B cell (primary cell): Measurements from ENCODE around the gene NKD2. TPM values are rescaled to one million over a fixed set of nuclear protein-coding genes. Genes with fewer than 3 reads are reported as not detected.

Experiments used
- ATAC-seq: fragments of 200-7000 bp; cut with Tn5 transposase; one replicate; pipeline ENCODE4 v1.10.0; 2021; ENCODE audit warnings: low read depth, mild to moderate bottlenecking, moderate number of reproducible peaks, moderate library complexity
- CTCF ChIA-PET: fragments of 350-600 bp; sonication (Branson Sonifier 250); formaldehyde crosslinking; loops from one replicate; lab custom pipeline; 2021; ENCODE audit warnings: antibody characterized with exemption, inconsistent platforms; lab: Charles Lee
- POLR2A ChIA-PET: fragments of 350-600 bp; sonication (Branson Sonifier 250); formaldehyde crosslinking; loops from one replicate; lab custom pipeline; 2021; ENCODE audit warnings: antibody characterized with exemption; lab: Charles Lee
- DNase-seq: peaks from one replicate; pipeline ENCODE4 v3.0.0; 2013
- H2AFZ ChIP-seq: 2 replicates; pipeline ENCODE4 v1.6.1; 2012; ENCODE audit warnings: mild to moderate bottlenecking, low read depth, low read length; ENCODE audit not compliant: insufficient read depth, poor library complexity, severe bottlenecking
- H3K27ac ChIP-seq, 2 donors: 1 replicate in 1 of 2; 2 replicates in 1 of 2; pipeline ENCODE4 v1.5.1; 2012 to 2013; ENCODE audit warnings: low read length in 2 of 2, mild to moderate bottlenecking in 2 of 2, moderate library complexity in 1 of 2
- H3K27me3 ChIP-seq, 4 experiments: fragments of 200-600 bp in 1 of 4; sonication (generic) in 1 of 4; replicated peaks in 1 of 4; 1 replicate in 2 of 4; 2 replicates in 2 of 4; pipeline versions ENCODE4 v1.6.1 to v1.7.0; 2013 to 2016; ENCODE audit warnings: low read length in 3 of 4, mild to moderate bottlenecking in 2 of 4, mixed read lengths in 1 of 4, moderate library complexity in 1 of 4; ENCODE audit not compliant: insufficient read depth in 4 of 4, control insufficient read depth in 3 of 4; ENCODE audit errors: control extremely low read depth in 1 of 4
- H3K36me3 ChIP-seq, 2 experiments: replicated peaks in 1 of 2; 1 replicate in 1 of 2; 2 replicates in 1 of 2; pipeline versions ENCODE4 v1.6.1 to v1.7.1; 2013; ENCODE audit warnings: low read length in 1 of 2; ENCODE audit not compliant: insufficient read depth in 2 of 2, control insufficient read depth in 1 of 2; ENCODE audit errors: control extremely low read depth in 1 of 2, extremely low read depth in 1 of 2
- H3K4me1 ChIP-seq, 2 donors: fragments of 200-600 bp in 1 of 2; sonication (generic) in 1 of 2; 1 replicate in 1 of 2; 2 replicates in 1 of 2; pipeline versions ENCODE4 v1.5.1 to v1.6.1; 2013 to 2017; ENCODE audit warnings: low read length in 2 of 2; ENCODE audit not compliant: control insufficient read depth in 2 of 2, insufficient read depth in 2 of 2
- H3K4me2 ChIP-seq: replicated peaks from 2 replicates; pipeline ENCODE3; 2012; ENCODE audit warnings: mild to moderate bottlenecking, low read depth, low read length; ENCODE audit not compliant: poor library complexity, severe bottlenecking
- H3K4me3 ChIP-seq, 5 experiments: fragments of 200-600 bp in 1 of 5; sonication (generic) in 1 of 5; 1 replicate in 3 of 5; 2 replicates in 2 of 5; pipeline versions ENCODE4 v1.5.1 to v1.7.0; 2011 to 2016; ENCODE audit warnings: low read length in 4 of 5, mild to moderate bottlenecking in 4 of 5, low read depth in 2 of 5, control low read depth in 1 of 5, moderate library complexity in 1 of 5; ENCODE audit not compliant: insufficient read depth in 1 of 5; ENCODE audit errors: control extremely low read depth in 1 of 5, extremely low read depth in 1 of 5
- H3K79me2 ChIP-seq: fragments of 200-600 bp; sonication (generic); one replicate; pipeline ENCODE4 v1.6.0; 2016; ENCODE audit warnings: low read length; ENCODE audit not compliant: control insufficient read depth, insufficient read depth
- H3K9ac ChIP-seq: fragments of 200-600 bp; sonication (generic); 2 replicates; pipeline ENCODE4 v1.6.1; 2017; ENCODE audit warnings: mild to moderate bottlenecking, low read length, moderate library complexity
- H3K9me3 ChIP-seq, 3 donors: one replicate each; pipeline versions ENCODE4 v1.6.1 to v1.7.1; 2013; ENCODE audit warnings: low read length in 2 of 3; ENCODE audit not compliant: control insufficient read depth in 2 of 3, insufficient read depth in 1 of 3; ENCODE audit errors: control extremely low read depth in 1 of 3
- H4K20me1 ChIP-seq: 2 replicates; pipeline ENCODE4 v1.6.0; 2012; ENCODE audit warnings: mild to moderate bottlenecking, low read length; ENCODE audit not compliant: insufficient read depth, control insufficient read depth, poor library complexity, severe bottlenecking
- H3K27ac Mint-ChIP-seq: one replicate; pipeline ENCODE4 v1.8.0; 2021; ENCODE audit warnings: mixed read lengths
- H3K27me3 Mint-ChIP-seq: one replicate; pipeline ENCODE4 v1.8.0; 2021; ENCODE audit warnings: mixed read lengths
- H3K4me1 Mint-ChIP-seq: one replicate; pipeline ENCODE4 v1.8.0; 2021; ENCODE audit warnings: mixed read lengths
- H3K4me3 Mint-ChIP-seq: one replicate; pipeline ENCODE4 v1.8.0; 2021; ENCODE audit warnings: mixed read lengths
- H3K9me3 Mint-ChIP-seq: one replicate; pipeline ENCODE4 v1.8.0; 2022; ENCODE audit warnings: mixed read lengths; ENCODE audit not compliant: insufficient read depth
- CTCF ChIP-seq: fragments of 200-600 bp; IDR thresholded peaks from one replicate; pipeline ENCODE4 v1.8.0; 2022; ENCODE audit warnings: antibody characterized with exemption, mild to moderate bottlenecking
- EZH2 ChIP-seq: IDR thresholded peaks from 2 replicates; pipeline ENCODE4 v1.6.1; 2012; ENCODE audit warnings: borderline replicate concordance, low read depth, mild to moderate bottlenecking, moderate library complexity, low read length; ENCODE audit not compliant: insufficient read depth, poor library complexity, severe bottlenecking
- WGBS: methylation state at CpG from one replicate; pipeline ENCODE4 v1.1.5; 2013; ENCODE audit warnings: missing lambda C conversion rate; ENCODE audit not compliant: insufficient coverage; 5-methylcytosine and 5-hydroxymethylcytosine counted together
- intact Hi-C: fragments of 100-400 bp; cut with micrococcal nuclease; formaldehyde crosslinking; loops from one replicate; pipeline ENCODE4 v1.10.0; 2022
- polyA plus RNA-seq: library from polyadenylated mRNA; depleted of rRNA; stranded (reverse); fragments of >200 nt; gene quantifications from 2 replicates; pipeline ENCODE4 v1.2.3, GENCODE V29; 2012
- small RNA-seq: library from RNA; depleted of rRNA; stranded (forward); fragments of <200 nt; gene quantifications from one replicate; pipeline ENCODE3, GENCODE V24; 2012; ENCODE audit warnings: low replicate concordance, low read depth; ENCODE audit not compliant: insufficient read length
- total RNA-seq, 2 donors: library from RNA; stranded (reverse); fragments of 120-200 nt in 1 of 2; gene quantifications; 1 replicate in 1 of 2; 2 replicates in 1 of 2; pipeline versions ENCODE4 v1.2.3 to v1.2.4, GENCODE V29; 2013 to 2022

NKD2 gene
- total and polyA plus RNA-seq, 2 donors (not counting 1 experiment from before 2014, with no cell fraction given), result 0.12 to 0.34 TPM

DNA sequence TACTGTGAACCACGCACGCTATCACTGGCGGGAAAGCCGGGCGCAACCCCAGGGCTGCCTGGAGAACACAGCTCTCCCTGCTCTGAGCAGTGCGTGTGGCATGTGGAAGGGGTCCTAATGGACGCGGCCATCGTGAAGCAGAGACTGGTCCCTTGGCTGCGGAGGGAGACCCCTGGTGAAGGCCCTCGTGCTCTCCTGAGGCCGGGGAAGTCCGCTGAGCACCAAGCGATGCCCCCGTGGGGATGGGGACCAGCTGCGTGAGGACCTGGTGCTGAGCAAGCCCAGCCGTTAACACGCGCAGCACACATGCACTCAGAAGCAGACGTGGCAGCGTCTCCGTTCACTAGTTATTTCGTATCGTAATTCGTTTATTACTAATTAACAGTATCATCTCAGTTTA is 78.8 kb downstream of the NKD2 start:
- H3K79me2 ChIP-seq, result no peaks in the 10 kb centered on the region
- no peaks in the 10 kb centered on the region for H3K4me1 ChIP-seq
- no peaks in the 10 kb centered on the region for H3K9me3 Mint-ChIP-seq
- H3K9ac ChIP-seq, result no peak overlapping the region
- no peak overlapping the region for H3K4me2 ChIP-seq
- TF ChIP-seq CTCF (no peak), EZH2 (no peak)
- ChIA-PET POLR2A (no interaction called here), CTCF (no interaction called here)
- no peak overlapping the region for H3K4me3 ChIP-seq
- peaks cover 0 to 2% of the 10 kb centered on the region in 2 experiments for H3K36me3 ChIP-seq
- H3K9me3 ChIP-seq, result peaks cover 0 to 13% (median 0%) of the 10 kb centered on the region in 3 donors
- H3K27ac Mint-ChIP-seq, result no peak overlapping the region
- WGBS, result 98% methylated on average over 17 of the region's 25 CpGs
- no peaks in the 10 kb centered on the region for H3K27me3 Mint-ChIP-seq
- H3K4me3 Mint-ChIP-seq, result no peak overlapping the region
- H3K4me1 Mint-ChIP-seq, result no peaks in the 10 kb centered on the region
- no peak for ATAC-seq
- H4K20me1 ChIP-seq, result no peaks in the 10 kb centered on the region
- H3K27me3 ChIP-seq, result no peaks in the 10 kb centered on the region
- intact Hi-C loops, result no loop called here
- no peak for DNase-seq
- no peak overlapping the region for H2AFZ ChIP-seq
- H3K27ac ChIP-seq, result no peak overlapping the region

DNA sequence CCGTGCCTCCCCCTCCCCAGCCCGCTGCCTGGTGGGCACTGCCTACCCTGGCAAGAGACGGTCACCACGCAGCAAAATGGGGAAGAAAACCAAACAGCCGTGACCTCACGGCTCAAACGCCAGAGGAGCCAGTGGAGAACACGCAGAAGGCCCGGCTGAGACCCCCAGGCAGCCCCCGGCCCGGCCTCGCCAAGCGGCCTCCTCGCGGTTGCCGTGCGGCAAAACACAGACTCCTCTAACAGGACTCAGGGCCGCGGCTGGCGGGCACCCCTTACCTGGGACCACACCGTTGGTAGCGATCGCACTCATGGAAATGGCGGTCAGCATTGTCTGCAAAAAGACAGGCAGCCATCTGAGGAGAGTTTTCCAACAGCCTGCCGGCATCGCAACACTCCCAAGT is 79.4 kb downstream of the NKD2 start:
- ATAC-seq, result no peak
- no peak overlapping the region for H3K4me3 Mint-ChIP-seq
- DNase-seq, result no peak
- Histone ChIP-seq H4K20me1 (no peaks in the 10 kb centered on the region), H3K4me2 (no peak overlapping the region), H3K4me3 (no peak overlapping the region), H3K36me3 (peaks cover 0 to 2% of the 10 kb centered on the region in 2 experiments), H3K27me3 (no peaks in the 10 kb centered on the region), H3K4me1 (no peaks in the 10 kb centered on the region), H3K27ac (no peak overlapping the region), H2AFZ (no peak overlapping the region), H3K9me3 (peaks cover 0 to 13% (median 0%) of the 10 kb centered on the region in 3 donors), H3K9ac (no peak overlapping the region), H3K79me2 (no peaks in the 10 kb centered on the region)
- intact Hi-C loops, result no loop called here
- no peaks in the 10 kb centered on the region for H3K4me1 Mint-ChIP-seq
- no peaks in the 10 kb centered on the region for H3K27me3 Mint-ChIP-seq
- H3K27ac Mint-ChIP-seq, result no peak overlapping the region
- TF ChIP-seq CTCF, result no peak
- H3K9me3 Mint-ChIP-seq, result no peaks in the 10 kb centered on the region
- ChIA-PET POLR2A (no interaction called here), CTCF (no interaction called here)
- WGBS, result 97% methylated on average over 26 of the region's 26 CpGs

Small RNA genes within 50 kb of the gene (small RNA-seq; reads per million reads assigned to genes)
- gene MIR4635, result not detected

Other genes with a start within 250 kb of the NKD2 start
- gene ZDHHC11B, start 224.1 kb upstream of the NKD2 start, total RNA-seq, result 0.10 and 0.52 TPM in 2 replicates
- 0.27 TPM in 1 of 2 replicates, not detected in the other for gene ZDHHC11B, start 224.1 kb upstream of the NKD2 start, polyA plus RNA-seq
- 1.7 and 3.0 TPM in 2 replicates for gene ZDHHC11, start 157.8 kb upstream of the NKD2 start, total RNA-seq
- gene ZDHHC11, start 157.8 kb upstream of the NKD2 start, polyA plus RNA-seq, result 0.69 and 1.2 TPM in 2 replicates
- 68.6 and 74.9 TPM in 2 replicates for gene BRD9, start 116.0 kb upstream of the NKD2 start, total RNA-seq
- gene BRD9, start 116.0 kb upstream of the NKD2 start, polyA plus RNA-seq, result 28.3 and 35.2 TPM in 2 replicates
- 1.1 and 1.7 TPM in 2 replicates for gene TRIP13, start 115.9 kb upstream of the NKD2 start, total RNA-seq
- 0.63 and 0.81 TPM in 2 replicates for gene TRIP13, start 115.9 kb upstream of the NKD2 start, polyA plus RNA-seq
- gene SLC12A7, start 103.3 kb downstream of the NKD2 start, total RNA-seq, result 34.4 and 36.8 TPM in 2 replicates
- gene SLC12A7, start 103.3 kb downstream of the NKD2 start, polyA plus RNA-seq, result 25.5 and 26.8 TPM in 2 replicates
- not detected in 2 replicates for gene SLC6A19, start 192.8 kb downstream of the NKD2 start, total RNA-seq
- not detected in 2 replicates for gene SLC6A19, start 192.8 kb downstream of the NKD2 start, polyA plus RNA-seq
- not detected in 2 replicates for gene SLC6A18, start 216.6 kb downstream of the NKD2 start, total RNA-seq
- gene SLC6A18, start 216.6 kb downstream of the NKD2 start, polyA plus RNA-seq, result not detected in 2 replicates